ENCODE measurements around the gene OLFM1.

- TF ChIP-seq, protein P1, sequence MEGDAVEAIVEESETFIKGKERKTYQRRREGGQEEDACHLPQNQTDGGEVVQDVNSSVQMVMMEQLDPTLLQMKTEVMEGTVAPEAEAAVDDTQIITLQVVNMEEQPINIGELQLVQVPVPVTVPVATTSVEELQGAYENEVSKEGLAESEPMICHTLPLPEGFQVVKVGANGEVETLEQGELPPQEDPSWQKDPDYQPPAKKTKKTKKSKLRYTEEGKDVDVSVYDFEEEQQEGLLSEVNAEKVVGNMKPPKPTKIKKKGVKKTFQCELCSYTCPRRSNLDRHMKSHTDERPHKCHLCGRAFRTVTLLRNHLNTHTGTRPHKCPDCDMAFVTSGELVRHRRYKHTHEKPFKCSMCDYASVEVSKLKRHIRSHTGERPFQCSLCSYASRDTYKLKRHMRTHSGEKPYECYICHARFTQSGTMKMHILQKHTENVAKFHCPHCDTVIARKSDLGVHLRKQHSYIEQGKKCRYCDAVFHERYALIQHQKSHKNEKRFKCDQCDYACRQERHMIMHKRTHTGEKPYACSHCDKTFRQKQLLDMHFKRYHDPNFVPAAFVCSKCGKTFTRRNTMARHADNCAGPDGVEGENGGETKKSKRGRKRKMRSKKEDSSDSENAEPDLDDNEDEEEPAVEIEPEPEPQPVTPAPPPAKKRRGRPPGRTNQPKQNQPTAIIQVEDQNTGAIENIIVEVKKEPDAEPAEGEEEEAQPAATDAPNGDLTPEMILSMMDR (conservative IDR thresholded peaks at IDR 0.05): no peak
- TF ChIP-seq EZH2 (IDR thresholded peaks at IDR 0.05; ENCODE audit: low read depth): no peak
These were observed 17.3 kb downstream of the OLFM1 start for GRCh38 chr9:135104761-135105160.

All from PC-9 (cell line).